HG03095 (cell line): Measurements from ENCODE around the gene CRELD1.
A peak's percentile ranks its signal among the peaks of the same experiment; 100 is the strongest.

Experiments used
- ATAC-seq: cut with Tn5 transposase; IDR thresholded peaks from one replicate; pipeline ENCODE4 v1.9.1; 2021; ENCODE audit warnings: moderate library complexity; ENCODE audit not compliant: unreplicated experiment

Gene CRELD1

DNA sequence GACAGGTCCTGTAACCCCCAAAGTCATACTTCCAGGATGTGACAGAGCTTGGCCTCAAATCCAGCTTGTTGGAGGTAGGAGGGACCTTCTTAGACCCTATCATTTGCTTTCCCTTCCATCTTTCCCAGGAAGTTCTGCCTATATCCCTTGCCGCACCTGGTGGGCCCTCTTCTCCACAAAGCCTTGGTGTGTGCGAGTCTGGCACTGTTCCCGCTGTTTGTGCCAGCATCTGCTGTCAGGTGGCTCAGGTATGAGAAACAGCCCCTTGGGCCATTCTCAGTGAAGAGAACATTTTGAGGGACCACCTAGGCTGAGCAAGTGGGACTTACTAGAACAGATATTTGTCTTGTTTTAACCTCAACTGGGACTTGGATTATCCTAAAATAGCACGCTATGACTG lies 29.7 kb upstream of the CRELD1 start:
- no peak for ATAC-seq

DNA sequence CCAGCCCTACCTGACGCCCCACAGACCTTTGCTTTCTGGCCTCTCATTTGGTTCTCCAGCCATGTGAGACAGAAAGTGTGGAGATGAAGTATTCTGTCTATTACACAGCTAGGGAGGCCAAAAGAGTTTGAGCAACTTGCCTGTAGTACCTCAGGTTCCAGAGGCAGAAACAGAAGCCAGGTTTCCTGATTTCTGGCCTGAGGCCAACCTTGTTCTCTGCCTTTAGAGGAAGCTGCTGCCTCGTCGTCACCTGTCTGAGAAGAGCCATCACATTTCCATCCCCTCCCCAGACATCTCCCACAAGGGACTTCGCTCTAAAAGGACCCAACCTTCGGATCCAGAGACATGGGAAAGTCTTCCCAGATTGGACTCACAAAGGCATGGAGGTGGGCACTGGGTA lies 27.2 kb upstream of the CRELD1 start:
- no peak for ATAC-seq

DNA sequence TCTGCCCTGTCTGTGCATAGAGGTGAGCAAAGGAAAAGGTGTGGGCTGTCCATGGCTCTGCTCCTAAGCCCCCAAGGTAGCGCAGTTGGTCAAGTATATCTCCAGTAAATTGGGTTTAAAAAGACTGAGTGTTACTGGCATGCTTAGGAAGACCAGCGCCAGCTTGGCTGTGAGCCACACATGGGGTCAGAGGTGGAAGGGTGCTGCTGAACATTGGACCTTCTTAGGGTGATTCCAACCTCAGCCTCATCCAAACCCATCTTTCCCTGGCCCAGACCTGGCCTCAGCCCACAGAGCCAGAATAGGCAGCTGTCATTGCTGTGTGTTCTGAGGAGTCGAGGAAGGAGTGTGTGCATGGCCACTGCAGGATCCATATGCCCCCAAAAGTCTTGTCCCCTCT lies 25.3 kb upstream of the CRELD1 start:
- no peak for ATAC-seq

DNA sequence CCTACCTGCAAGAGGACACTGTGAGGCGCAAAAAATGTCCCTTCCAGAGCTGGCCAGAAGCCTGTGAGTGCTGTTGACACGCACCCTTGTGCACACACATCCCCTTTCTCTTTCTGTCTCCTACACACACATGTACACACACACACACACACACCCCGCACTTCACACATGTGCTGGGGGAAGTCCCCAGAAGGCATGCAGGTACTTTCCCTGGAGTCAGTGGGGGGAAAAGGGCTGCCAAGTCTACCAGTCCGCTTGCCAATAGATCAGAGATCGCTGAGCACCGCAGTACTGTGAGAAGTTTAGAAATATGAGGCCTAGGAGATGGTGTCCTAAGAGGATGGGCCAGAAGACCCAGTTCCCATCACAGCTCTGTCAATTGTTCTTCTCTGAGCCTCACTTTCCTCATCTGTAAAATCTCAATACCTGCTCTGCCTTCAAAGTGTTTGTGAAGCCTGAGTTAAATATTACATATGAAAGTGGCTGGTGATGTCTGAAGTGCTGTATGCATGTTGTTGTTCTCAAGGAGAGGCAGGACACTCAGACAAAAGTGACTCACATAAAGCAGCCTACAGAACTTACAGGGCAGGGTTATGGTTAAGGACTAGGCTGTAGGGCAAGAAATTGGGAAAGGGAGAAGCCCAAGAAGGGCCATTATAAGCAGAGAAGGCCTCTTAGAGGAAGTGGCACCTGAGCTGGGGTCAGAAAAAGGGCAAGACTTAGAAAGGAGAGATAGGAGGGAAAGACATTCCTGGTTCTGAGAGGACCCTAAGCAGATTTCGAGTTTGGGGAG lies 24.2 kb upstream of the CRELD1 start:
- ATAC-seq: no peak

- no peak for ATAC-seq
These were observed 21.8 kb upstream of the CRELD1 start for GRCh38 chr3:9911863-9912262.

- no peak for ATAC-seq
These were observed 21.2 kb upstream of the CRELD1 start for GRCh38 chr3:9912294-9912935.

GRCh38 chr3:9913601-9914000 lies 20.0 kb upstream of the CRELD1 start:
- no peak for ATAC-seq

GRCh38 chr3:9914011-9914410 lies 19.6 kb upstream of the CRELD1 start:
- no peak for ATAC-seq

GRCh38 chr3:9914559-9915253 lies 18.9 kb upstream of the CRELD1 start:
- ATAC-seq: no peak

GRCh38 chr3:9915254-9916141 lies 18.1 kb upstream of the CRELD1 start:
- no peak for ATAC-seq

GRCh38 chr3:9916346-9916733 lies 17.3 kb upstream of the CRELD1 start:
- ATAC-seq: no peak

- no peak for ATAC-seq
These were observed 16.6 kb upstream of the CRELD1 start, which contains the start of gene IL17RC for GRCh38 chr3:9916734-9917680. IL17RC (plus strand) TSS chr3:9917098; CDS start chr3:9917316, 218 bp downstream.

GRCh38 chr3:9917820-9918219 lies 15.8 kb upstream of the CRELD1 start:
- no peak for ATAC-seq

DNA sequence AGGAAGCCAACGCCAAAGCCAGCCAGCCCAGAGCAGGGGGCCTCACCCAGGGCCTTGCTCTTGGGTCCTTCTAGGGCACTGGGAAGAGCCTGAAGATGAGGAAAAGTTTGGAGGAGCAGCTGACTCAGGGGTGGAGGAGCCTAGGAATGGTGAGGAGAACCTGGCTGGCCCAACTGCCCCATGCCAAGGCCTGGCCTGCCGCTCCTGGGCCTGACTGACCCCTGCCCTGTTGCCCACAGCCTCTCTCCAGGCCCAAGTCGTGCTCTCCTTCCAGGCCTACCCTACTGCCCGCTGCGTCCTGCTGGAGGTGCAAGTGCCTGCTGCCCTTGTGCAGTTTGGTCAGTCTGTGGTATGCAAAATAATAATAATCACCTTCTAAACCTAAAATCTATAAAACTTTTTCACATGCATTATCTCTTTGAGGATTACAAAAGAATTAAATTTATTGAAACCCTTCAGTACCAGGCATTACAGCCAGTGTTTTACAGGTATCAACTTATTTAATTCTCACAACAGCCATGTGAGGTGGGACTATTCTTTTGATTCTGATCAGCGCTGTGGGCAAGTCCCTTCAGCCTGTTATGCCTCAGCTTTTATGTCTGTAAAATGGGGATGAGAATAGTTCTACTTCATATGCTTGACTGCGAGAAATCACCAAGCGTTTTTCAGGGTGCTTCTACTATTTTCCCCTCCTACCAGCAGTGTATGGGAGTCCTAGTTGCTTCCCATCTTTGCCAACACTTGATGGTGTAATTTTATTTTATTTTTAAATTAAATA lies 15.2 kb upstream of the CRELD1 start:
- ATAC-seq: no peak

DNA sequence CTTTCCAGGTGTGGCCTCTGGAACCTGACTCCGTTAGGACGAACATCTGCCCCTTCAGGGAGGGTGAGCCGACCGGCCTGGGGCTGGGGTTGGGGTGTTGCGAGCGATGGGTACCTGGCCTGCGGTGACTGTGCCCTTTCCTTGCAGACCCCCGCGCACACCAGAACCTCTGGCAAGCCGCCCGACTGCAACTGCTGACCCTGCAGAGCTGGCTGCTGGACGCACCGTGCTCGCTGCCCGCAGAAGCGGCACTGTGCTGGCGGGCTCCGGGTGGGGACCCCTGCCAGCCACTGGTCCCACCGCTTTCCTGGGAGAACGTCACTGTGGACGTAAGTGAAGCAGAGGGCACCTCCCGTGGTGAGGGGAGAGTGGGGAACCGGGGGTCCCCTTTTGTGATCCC lies 5.5 kb upstream of the CRELD1 start:
- ATAC-seq: no peak

GRCh38 chr3:9930804-9931418 lies 2.7 kb upstream of the CRELD1 start:
- ATAC-seq: no peak

DNA sequence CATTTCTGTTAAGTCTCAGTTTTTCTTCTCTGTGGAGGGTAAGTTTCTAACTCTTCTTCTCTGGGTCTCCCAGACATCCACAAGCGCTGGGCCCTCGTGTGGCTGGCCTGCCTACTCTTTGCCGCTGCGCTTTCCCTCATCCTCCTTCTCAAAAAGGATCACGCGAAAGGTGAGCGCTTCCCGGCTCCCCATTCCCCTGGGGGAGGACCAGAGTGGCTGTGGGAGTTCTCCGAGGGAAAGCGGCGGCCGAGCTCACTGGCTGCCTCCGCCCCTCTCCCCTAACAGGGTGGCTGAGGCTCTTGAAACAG lies 1.1 kb upstream of the CRELD1 start:
- ATAC-seq: no peak

GRCh38 chr3:9932843-9933560 lies 632 bp upstream of the CRELD1 start:
- ATAC-seq: peak; percentile 63
